GM23338 (cell line): ENCODE data around the gene ALDH18A1. TPM values are rescaled to one million over a fixed set of nuclear protein-coding genes. Genes with fewer than 3 reads are reported as not detected.
"Not testable (repeated sequence)": the region's sequence is repeated elsewhere in the genome, so short reads cannot be mapped to it uniquely, and the experiment has no call there.

Experiments used
- ATAC-seq: fragments of 200-7000 bp; cut with Tn5 transposase; 3 replicates; pipeline ENCODE4 v1.9.1; 2020
- DNase-seq: peaks from one replicate; pipeline ENCODE4 v3.0.0-alpha.2; 2015; ENCODE audit warnings: low spot score
- H2AFZ ChIP-seq: fragments of 200-600 bp; sonication (generic); 2 replicates; pipeline ENCODE4 v1.8.0; 2016; ENCODE audit warnings: antibody characterized with exemption, mild to moderate bottlenecking, moderate library complexity
- H3F3A ChIP-seq: fragments of 200-600 bp; sonication (generic); replicated peaks from 2 replicates; pipeline ENCODE4 v1.8.0; 2017; ENCODE audit warnings: antibody characterized with exemption, mixed run types, low read depth
- H3K27ac ChIP-seq: fragments of 200-600 bp; sonication (generic); 2 replicates; pipeline ENCODE4 v1.6.1; 2016; ENCODE audit warnings: low read depth
- H3K27me3 ChIP-seq: fragments of 200-600 bp; sonication (generic); 2 replicates; pipeline ENCODE4 v1.8.0; 2016; ENCODE audit warnings: mild to moderate bottlenecking, mixed run types, moderate library complexity; ENCODE audit not compliant: insufficient read depth
- H3K36me3 ChIP-seq: fragments of 200-600 bp; sonication (generic); 2 replicates; pipeline ENCODE4 v1.8.0; 2016; ENCODE audit warnings: mild to moderate bottlenecking; ENCODE audit not compliant: insufficient read depth
- H3K4me1 ChIP-seq: fragments of 200-600 bp; sonication (generic); 2 replicates; pipeline ENCODE4 v1.8.0; 2016; ENCODE audit warnings: mild to moderate bottlenecking, moderate library complexity; ENCODE audit not compliant: insufficient read depth
- H3K4me2 ChIP-seq: fragments of 200-600 bp; sonication (generic); 2 replicates; pipeline ENCODE4 v1.7.1; 2017; ENCODE audit warnings: mixed run types
- H3K4me3 ChIP-seq: fragments of 200-600 bp; sonication (generic); 2 replicates; pipeline ENCODE4 v1.6.1; 2016; ENCODE audit warnings: mixed run types
- H3K79me2 ChIP-seq: fragments of 200-600 bp; sonication (generic); replicated peaks from 2 replicates; pipeline ENCODE4 v1.8.0; 2017; ENCODE audit warnings: mild to moderate bottlenecking; ENCODE audit not compliant: insufficient read depth
- H3K9me2 ChIP-seq: fragments of 200-600 bp; sonication (generic); 2 replicates; pipeline ENCODE4 v1.8.0; 2017; ENCODE audit not compliant: insufficient read depth
- H4K20me1 ChIP-seq: fragments of 200-600 bp; sonication (generic); replicated peaks from 2 replicates; pipeline ENCODE4 v1.8.0; 2017; ENCODE audit warnings: mild to moderate bottlenecking; ENCODE audit not compliant: insufficient read depth
- H3K27ac Mint-ChIP-seq: 2 replicates; pipeline ENCODE4 v1.8.0; 2020; ENCODE audit warnings: inconsistent platforms, mild to moderate bottlenecking, moderate library complexity, mixed read lengths
- H3K27me3 Mint-ChIP-seq: 3 replicates; pipeline ENCODE4 v1.8.0; 2022; ENCODE audit warnings: low read depth, mild to moderate bottlenecking, moderate library complexity, mixed read lengths, inconsistent platforms; ENCODE audit not compliant: insufficient read depth, poor library complexity
- H3K36me3 Mint-ChIP-seq: 3 replicates; pipeline ENCODE4 v1.8.0; 2021; ENCODE audit warnings: low read depth, mild to moderate bottlenecking, inconsistent platforms, moderate library complexity, mixed read lengths
- H3K4me1 Mint-ChIP-seq: 3 replicates; pipeline ENCODE4 v1.8.0; 2020; ENCODE audit warnings: mild to moderate bottlenecking, inconsistent platforms, mixed read lengths
- H3K4me3 Mint-ChIP-seq: 3 replicates; pipeline ENCODE4 v1.8.0; 2021; ENCODE audit warnings: moderate library complexity, mild to moderate bottlenecking, inconsistent platforms, mixed read lengths
- H3K9me3 Mint-ChIP-seq: 3 replicates; pipeline ENCODE4 v1.8.0; 2020; ENCODE audit warnings: moderate library complexity, mild to moderate bottlenecking, inconsistent platforms, mixed read lengths
- CREB1 ChIP-seq: fragments of 250-450 bp; sonication (Bioruptor Pico); IDR thresholded peaks from 2 replicates; pipeline ENCODE4 v1.5.0; 2020; ENCODE audit warnings: low read depth, mild to moderate bottlenecking, moderate library complexity
- EZH2 ChIP-seq: fragments of 200-600 bp; sonication (generic); IDR thresholded peaks from one replicate; pipeline ENCODE4 v1.8.0; 2017; ENCODE audit warnings: antibody characterized with exemption, mild to moderate bottlenecking, low read depth; ENCODE audit not compliant: unreplicated experiment
- EZH2phosphoT487 ChIP-seq: fragments of 200-600 bp; sonication (generic); IDR thresholded peaks from one replicate; pipeline ENCODE4 v1.8.1; 2018; ENCODE audit warnings: antibody characterized with exemption; ENCODE audit not compliant: unreplicated experiment
- JUNB ChIP-seq: IDR thresholded peaks from one replicate; pipeline ENCODE4 v1.6.1; 2016; ENCODE audit warnings: antibody characterized with exemption; ENCODE audit not compliant: unreplicated experiment
- NANOG ChIP-seq: IDR thresholded peaks from 2 replicates; pipeline ENCODE4 v1.6.1; 2016; ENCODE audit warnings: antibody characterized with exemption, borderline replicate concordance
- POLR2AphosphoS5 ChIP-seq: IDR thresholded peaks from 2 replicates; pipeline ENCODE4 v1.6.1; 2016; ENCODE audit warnings: antibody characterized with exemption, low read depth
- STAT1 ChIP-seq: IDR thresholded peaks from one replicate; pipeline ENCODE4 v1.6.1; 2016; ENCODE audit warnings: antibody characterized with exemption; ENCODE audit not compliant: unreplicated experiment
- ZNF114 ChIP-seq: fragments of 250-450 bp; sonication (Bioruptor Pico); IDR thresholded peaks from 2 replicates; pipeline ENCODE4 v1.5.0; 2020; ENCODE audit warnings: mild to moderate bottlenecking, moderate library complexity
- ZNF331 ChIP-seq: fragments of 250-450 bp; sonication (Bioruptor Pico); IDR thresholded peaks from 2 replicates; pipeline ENCODE4 v1.5.0; 2020; ENCODE audit warnings: low read depth, mild to moderate bottlenecking, moderate library complexity
- polyA plus RNA-seq: library from polyadenylated mRNA; unstranded; fragments of >200 nt; fragmentation: Nextera tagmentation; extraction: Ambion mirVana; gene quantifications from 2 replicates; pipeline ENCODE4 v1.2.1, GENCODE V29; 2016
- total RNA-seq: library from RNA; depleted of rRNA; stranded (reverse); fragments of >200 nt; shearing (Covaris generic); gene quantifications from 2 replicates; pipeline ENCODE4 v1.2.3, GENCODE V29; 2014
- TF ChIP-seq, protein P1 (sequence below): fragments of 250-450 bp; sonication (Bioruptor Pico); IDR thresholded peaks from 2 replicates; pipeline ENCODE4 v1.5.0; 2020; ENCODE audit warnings: mild to moderate bottlenecking, moderate library complexity
- TF ChIP-seq, protein P2 (sequence below): IDR thresholded peaks from one replicate; pipeline ENCODE4 v1.6.1; 2018; ENCODE audit warnings: antibody characterized with exemption; ENCODE audit not compliant: unreplicated experiment

ALDH18A1 gene
- total and polyA plus RNA-seq, 2 experiments from 2014 or later, result 35.1 to 117 TPM

DNA sequence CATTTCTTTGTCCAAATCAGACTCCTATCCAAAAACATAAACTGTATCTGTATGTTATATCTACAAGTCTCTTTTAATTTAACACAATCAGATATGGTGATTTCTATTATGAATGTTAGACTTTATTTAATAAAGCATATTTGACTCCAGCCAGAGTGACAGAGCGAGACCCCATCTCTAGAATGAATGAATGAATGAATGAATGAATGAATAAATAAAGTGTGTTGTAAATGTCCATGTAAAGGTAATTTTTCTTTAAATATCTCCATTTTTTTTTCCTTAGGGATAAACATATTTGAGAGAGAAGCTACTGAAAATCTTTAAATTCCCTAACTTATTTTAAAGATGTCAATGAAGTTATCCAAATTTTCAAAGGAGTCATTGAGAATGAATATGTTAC, 18.1 kb upstream of the ALDH18A1 start (continued):
- TF ChIP-seq, protein P1, sequence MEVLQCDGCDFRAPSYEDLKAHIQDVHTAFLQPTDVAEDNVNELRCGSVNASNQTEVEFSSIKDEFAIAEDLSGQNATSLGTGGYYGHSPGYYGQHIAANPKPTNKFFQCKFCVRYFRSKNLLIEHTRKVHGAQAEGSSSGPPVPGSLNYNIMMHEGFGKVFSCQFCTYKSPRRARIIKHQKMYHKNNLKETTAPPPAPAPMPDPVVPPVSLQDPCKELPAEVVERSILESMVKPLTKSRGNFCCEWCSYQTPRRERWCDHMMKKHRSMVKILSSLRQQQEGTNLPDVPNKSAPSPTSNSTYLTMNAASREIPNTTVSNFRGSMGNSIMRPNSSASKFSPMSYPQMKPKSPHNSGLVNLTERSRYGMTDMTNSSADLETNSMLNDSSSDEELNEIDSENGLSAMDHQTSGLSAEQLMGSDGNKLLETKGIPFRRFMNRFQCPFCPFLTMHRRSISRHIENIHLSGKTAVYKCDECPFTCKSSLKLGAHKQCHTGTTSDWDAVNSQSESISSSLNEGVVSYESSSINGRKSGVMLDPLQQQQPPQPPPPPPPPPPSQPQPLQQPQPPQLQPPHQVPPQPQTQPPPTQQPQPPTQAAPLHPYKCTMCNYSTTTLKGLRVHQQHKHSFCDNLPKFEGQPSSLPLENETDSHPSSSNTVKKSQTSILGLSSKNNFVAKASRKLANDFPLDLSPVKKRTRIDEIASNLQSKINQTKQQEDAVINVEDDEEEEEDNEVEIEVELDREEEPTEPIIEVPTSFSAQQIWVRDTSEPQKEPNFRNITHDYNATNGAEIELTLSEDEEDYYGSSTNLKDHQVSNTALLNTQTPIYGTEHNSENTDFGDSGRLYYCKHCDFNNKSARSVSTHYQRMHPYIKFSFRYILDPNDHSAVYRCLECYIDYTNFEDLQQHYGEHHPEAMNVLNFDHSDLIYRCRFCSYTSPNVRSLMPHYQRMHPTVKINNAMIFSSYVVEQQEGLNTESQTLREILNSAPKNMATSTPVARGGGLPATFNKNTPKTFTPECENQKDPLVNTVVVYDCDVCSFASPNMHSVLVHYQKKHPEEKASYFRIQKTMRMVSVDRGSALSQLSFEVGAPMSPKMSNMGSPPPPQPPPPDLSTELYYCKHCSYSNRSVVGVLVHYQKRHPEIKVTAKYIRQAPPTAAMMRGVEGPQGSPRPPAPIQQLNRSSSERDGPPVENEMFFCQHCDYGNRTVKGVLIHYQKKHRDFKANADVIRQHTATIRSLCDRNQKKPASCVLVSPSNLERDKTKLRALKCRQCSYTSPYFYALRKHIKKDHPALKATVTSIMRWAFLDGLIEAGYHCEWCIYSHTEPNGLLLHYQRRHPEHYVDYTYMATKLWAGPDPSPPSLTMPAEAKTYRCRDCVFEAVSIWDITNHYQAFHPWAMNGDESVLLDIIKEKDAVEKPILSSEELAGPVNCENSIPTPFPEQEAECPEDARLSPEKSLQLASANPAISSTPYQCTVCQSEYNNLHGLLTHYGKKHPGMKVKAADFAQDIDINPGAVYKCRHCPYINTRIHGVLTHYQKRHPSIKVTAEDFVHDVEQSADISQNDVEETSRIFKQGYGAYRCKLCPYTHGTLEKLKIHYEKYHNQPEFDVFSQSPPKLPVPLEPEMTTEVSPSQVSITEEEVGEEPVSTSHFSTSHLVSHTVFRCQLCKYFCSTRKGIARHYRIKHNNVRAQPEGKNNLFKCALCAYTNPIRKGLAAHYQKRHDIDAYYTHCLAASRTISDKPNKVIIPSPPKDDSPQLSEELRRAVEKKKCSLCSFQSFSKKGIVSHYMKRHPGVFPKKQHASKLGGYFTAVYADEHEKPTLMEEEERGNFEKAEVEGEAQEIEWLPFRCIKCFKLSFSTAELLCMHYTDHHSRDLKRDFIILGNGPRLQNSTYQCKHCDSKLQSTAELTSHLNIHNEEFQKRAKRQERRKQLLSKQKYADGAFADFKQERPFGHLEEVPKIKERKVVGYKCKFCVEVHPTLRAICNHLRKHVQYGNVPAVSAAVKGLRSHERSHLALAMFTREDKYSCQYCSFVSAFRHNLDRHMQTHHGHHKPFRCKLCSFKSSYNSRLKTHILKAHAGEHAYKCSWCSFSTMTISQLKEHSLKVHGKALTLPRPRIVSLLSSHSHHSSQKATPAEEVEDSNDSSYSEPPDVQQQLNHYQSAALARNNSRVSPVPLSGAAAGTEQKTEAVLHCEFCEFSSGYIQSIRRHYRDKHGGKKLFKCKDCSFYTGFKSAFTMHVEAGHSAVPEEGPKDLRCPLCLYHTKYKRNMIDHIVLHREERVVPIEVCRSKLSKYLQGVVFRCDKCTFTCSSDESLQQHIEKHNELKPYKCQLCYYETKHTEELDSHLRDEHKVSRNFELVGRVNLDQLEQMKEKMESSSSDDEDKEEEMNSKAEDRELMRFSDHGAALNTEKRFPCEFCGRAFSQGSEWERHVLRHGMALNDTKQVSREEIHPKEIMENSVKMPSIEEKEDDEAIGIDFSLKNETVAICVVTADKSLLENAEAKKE (CRISPR knock-in tag), result no peak

DNA sequence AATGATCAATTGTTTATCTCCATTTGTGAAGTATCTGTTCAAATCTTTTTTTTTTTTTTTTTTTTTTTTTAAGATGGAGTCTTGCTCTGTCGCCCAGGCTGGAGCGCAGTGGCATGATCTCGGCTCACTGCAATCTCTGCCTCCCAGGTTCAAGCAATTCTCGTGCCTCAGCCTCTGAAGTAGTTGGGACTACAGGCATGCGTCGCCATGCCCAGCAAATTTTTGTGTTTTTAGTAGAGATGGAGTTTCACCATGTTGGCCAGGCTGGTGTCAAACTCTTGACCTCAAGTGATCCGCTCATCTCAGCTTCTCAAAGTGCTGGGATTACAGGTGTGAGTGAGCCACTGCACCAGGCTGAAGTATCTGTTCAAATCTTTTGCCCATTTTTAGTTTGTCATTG, 16.1 kb upstream of the ALDH18A1 start:
- peaks cover 13% of the 10 kb centered on the region; the same call in 2 of the 3 replicates for H3K36me3 Mint-ChIP-seq
- H3K27me3 ChIP-seq, H3K27ac Mint-ChIP-seq, DNase-seq, H3K4me3 Mint-ChIP-seq, H3K27ac ChIP-seq, H2AFZ ChIP-seq, H3K9me3 Mint-ChIP-seq, H3K4me1 Mint-ChIP-seq, H3F3A ChIP-seq, H3K4me3 ChIP-seq, H4K20me1 ChIP-seq, H3K9me2 ChIP-seq, H3K79me2 ChIP-seq, H3K4me1 ChIP-seq, H3K4me2 ChIP-seq, ATAC-seq, H3K27me3 Mint-ChIP-seq: not testable (repeated sequence)
- H3K36me3 ChIP-seq, result peaks cover 18% of the 10 kb centered on the region

DNA sequence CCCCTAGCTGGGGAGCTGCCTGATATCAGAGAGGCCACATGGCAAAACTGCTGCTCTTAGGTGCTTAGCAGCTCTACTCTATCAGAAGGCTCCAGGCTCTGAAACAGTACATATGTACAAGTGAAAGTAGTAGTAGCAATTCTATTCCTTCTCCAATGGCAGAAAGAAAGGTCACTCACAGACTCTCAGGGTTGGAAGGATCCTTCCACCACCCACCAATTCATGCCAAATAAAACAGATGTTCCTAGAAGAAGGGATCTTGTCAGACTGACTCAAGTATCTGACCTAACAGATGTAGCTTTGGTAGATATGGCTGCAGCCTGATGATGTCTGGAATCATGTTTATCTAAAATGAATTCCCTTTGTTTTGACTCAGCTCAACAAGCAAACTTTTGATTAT, 8.0 kb upstream of the ALDH18A1 start:
- ATAC-seq (no peak), DNase-seq (no peak)
- Mint-ChIP-seq H3K4me1 (no peaks in the 10 kb centered on the region), H3K36me3 (no peaks in the 10 kb centered on the region), H3K4me3 (no peak overlapping the region), H3K9me3 (no peaks in the 10 kb centered on the region), H3K27me3 (no peaks in the 10 kb centered on the region), H3K27ac (no peak overlapping the region)
- Histone ChIP-seq H4K20me1 (0 out of 2 replicates have a peak, but pooled peaks cover 4% of the 10 kb centered on the region), H2AFZ (no peak overlapping the region), H3K27me3 (no peaks in the 10 kb centered on the region), H3K9me2 (no peaks in the 10 kb centered on the region), H3K27ac (no peak overlapping the region), H3K4me3 (no peak overlapping the region), H3K4me1 (no peaks in the 10 kb centered on the region), H3K79me2 (no peaks in the 10 kb centered on the region), H3K4me2 (no peak overlapping the region), H3F3A (no peaks in the 10 kb centered on the region), H3K36me3 (no peaks in the 10 kb centered on the region)
- no peak for TF ChIP-seq POLR2AphosphoS5
- TF ChIP-seq EZH2phosphoT487, result no peak
- TF ChIP-seq ZNF331, result no peak
- TF ChIP-seq ZNF114, result no peak
- TF ChIP-seq NANOG, result no peak
- no peak for TF ChIP-seq EZH2
- TF ChIP-seq STAT1, result no peak
- TF ChIP-seq, protein P2, sequence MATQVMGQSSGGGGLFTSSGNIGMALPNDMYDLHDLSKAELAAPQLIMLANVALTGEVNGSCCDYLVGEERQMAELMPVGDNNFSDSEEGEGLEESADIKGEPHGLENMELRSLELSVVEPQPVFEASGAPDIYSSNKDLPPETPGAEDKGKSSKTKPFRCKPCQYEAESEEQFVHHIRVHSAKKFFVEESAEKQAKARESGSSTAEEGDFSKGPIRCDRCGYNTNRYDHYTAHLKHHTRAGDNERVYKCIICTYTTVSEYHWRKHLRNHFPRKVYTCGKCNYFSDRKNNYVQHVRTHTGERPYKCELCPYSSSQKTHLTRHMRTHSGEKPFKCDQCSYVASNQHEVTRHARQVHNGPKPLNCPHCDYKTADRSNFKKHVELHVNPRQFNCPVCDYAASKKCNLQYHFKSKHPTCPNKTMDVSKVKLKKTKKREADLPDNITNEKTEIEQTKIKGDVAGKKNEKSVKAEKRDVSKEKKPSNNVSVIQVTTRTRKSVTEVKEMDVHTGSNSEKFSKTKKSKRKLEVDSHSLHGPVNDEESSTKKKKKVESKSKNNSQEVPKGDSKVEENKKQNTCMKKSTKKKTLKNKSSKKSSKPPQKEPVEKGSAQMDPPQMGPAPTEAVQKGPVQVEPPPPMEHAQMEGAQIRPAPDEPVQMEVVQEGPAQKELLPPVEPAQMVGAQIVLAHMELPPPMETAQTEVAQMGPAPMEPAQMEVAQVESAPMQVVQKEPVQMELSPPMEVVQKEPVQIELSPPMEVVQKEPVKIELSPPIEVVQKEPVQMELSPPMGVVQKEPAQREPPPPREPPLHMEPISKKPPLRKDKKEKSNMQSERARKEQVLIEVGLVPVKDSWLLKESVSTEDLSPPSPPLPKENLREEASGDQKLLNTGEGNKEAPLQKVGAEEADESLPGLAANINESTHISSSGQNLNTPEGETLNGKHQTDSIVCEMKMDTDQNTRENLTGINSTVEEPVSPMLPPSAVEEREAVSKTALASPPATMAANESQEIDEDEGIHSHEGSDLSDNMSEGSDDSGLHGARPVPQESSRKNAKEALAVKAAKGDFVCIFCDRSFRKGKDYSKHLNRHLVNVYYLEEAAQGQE, result no peak
- no peak for TF ChIP-seq CREB1
- no peak for TF ChIP-seq JUNB
